GM23338 (cell line): ENCODE results near the gene CMPK1. TPM values are rescaled to one million over a fixed set of nuclear protein-coding genes. Genes with fewer than 3 reads are reported as not detected.

Experiments used
- ATAC-seq: fragments of 200-7000 bp; cut with Tn5 transposase; 3 replicates; pipeline ENCODE4 v1.9.1; 2020
- DNase-seq: peaks from one replicate; pipeline ENCODE4 v3.0.0-alpha.2; 2015; ENCODE audit warnings: low spot score
- H2AFZ ChIP-seq: fragments of 200-600 bp; sonication (generic); 2 replicates; pipeline ENCODE4 v1.8.0; 2016; ENCODE audit warnings: antibody characterized with exemption, mild to moderate bottlenecking, moderate library complexity
- H3F3A ChIP-seq: fragments of 200-600 bp; sonication (generic); replicated peaks from 2 replicates; pipeline ENCODE4 v1.8.0; 2017; ENCODE audit warnings: antibody characterized with exemption, mixed run types, low read depth
- H3K27ac ChIP-seq: fragments of 200-600 bp; sonication (generic); 2 replicates; pipeline ENCODE4 v1.6.1; 2016; ENCODE audit warnings: low read depth
- H3K27me3 ChIP-seq: fragments of 200-600 bp; sonication (generic); 2 replicates; pipeline ENCODE4 v1.8.0; 2016; ENCODE audit warnings: mild to moderate bottlenecking, mixed run types, moderate library complexity; ENCODE audit not compliant: insufficient read depth
- H3K36me3 ChIP-seq: fragments of 200-600 bp; sonication (generic); 2 replicates; pipeline ENCODE4 v1.8.0; 2016; ENCODE audit warnings: mild to moderate bottlenecking; ENCODE audit not compliant: insufficient read depth
- H3K4me1 ChIP-seq: fragments of 200-600 bp; sonication (generic); 2 replicates; pipeline ENCODE4 v1.8.0; 2016; ENCODE audit warnings: mild to moderate bottlenecking, moderate library complexity; ENCODE audit not compliant: insufficient read depth
- H3K4me2 ChIP-seq: fragments of 200-600 bp; sonication (generic); 2 replicates; pipeline ENCODE4 v1.7.1; 2017; ENCODE audit warnings: mixed run types
- H3K4me3 ChIP-seq: fragments of 200-600 bp; sonication (generic); 2 replicates; pipeline ENCODE4 v1.6.1; 2016; ENCODE audit warnings: mixed run types
- H3K79me2 ChIP-seq: fragments of 200-600 bp; sonication (generic); replicated peaks from 2 replicates; pipeline ENCODE4 v1.8.0; 2017; ENCODE audit warnings: mild to moderate bottlenecking; ENCODE audit not compliant: insufficient read depth
- H3K9me2 ChIP-seq: fragments of 200-600 bp; sonication (generic); 2 replicates; pipeline ENCODE4 v1.8.0; 2017; ENCODE audit not compliant: insufficient read depth
- H4K20me1 ChIP-seq: fragments of 200-600 bp; sonication (generic); replicated peaks from 2 replicates; pipeline ENCODE4 v1.8.0; 2017; ENCODE audit warnings: mild to moderate bottlenecking; ENCODE audit not compliant: insufficient read depth
- H3K27ac Mint-ChIP-seq: 2 replicates; pipeline ENCODE4 v1.8.0; 2020; ENCODE audit warnings: inconsistent platforms, mild to moderate bottlenecking, moderate library complexity, mixed read lengths
- H3K27me3 Mint-ChIP-seq: 3 replicates; pipeline ENCODE4 v1.8.0; 2022; ENCODE audit warnings: low read depth, mild to moderate bottlenecking, moderate library complexity, mixed read lengths, inconsistent platforms; ENCODE audit not compliant: insufficient read depth, poor library complexity
- H3K36me3 Mint-ChIP-seq: 3 replicates; pipeline ENCODE4 v1.8.0; 2021; ENCODE audit warnings: low read depth, mild to moderate bottlenecking, inconsistent platforms, moderate library complexity, mixed read lengths
- H3K4me1 Mint-ChIP-seq: 3 replicates; pipeline ENCODE4 v1.8.0; 2020; ENCODE audit warnings: mild to moderate bottlenecking, inconsistent platforms, mixed read lengths
- H3K4me3 Mint-ChIP-seq: 3 replicates; pipeline ENCODE4 v1.8.0; 2021; ENCODE audit warnings: moderate library complexity, mild to moderate bottlenecking, inconsistent platforms, mixed read lengths
- H3K9me3 Mint-ChIP-seq: 3 replicates; pipeline ENCODE4 v1.8.0; 2020; ENCODE audit warnings: moderate library complexity, mild to moderate bottlenecking, inconsistent platforms, mixed read lengths
- CREB1 ChIP-seq: fragments of 250-450 bp; sonication (Bioruptor Pico); IDR thresholded peaks from 2 replicates; pipeline ENCODE4 v1.5.0; 2020; ENCODE audit warnings: low read depth, mild to moderate bottlenecking, moderate library complexity
- ETS1 ChIP-seq: IDR thresholded peaks from 2 replicates; pipeline ENCODE4 v1.6.1; 2016; ENCODE audit warnings: antibody characterized with exemption
- EZH2 ChIP-seq: fragments of 200-600 bp; sonication (generic); IDR thresholded peaks from one replicate; pipeline ENCODE4 v1.8.0; 2017; ENCODE audit warnings: antibody characterized with exemption, mild to moderate bottlenecking, low read depth; ENCODE audit not compliant: unreplicated experiment
- EZH2phosphoT487 ChIP-seq: fragments of 200-600 bp; sonication (generic); IDR thresholded peaks from one replicate; pipeline ENCODE4 v1.8.1; 2018; ENCODE audit warnings: antibody characterized with exemption; ENCODE audit not compliant: unreplicated experiment
- JUNB ChIP-seq: IDR thresholded peaks from one replicate; pipeline ENCODE4 v1.6.1; 2016; ENCODE audit warnings: antibody characterized with exemption; ENCODE audit not compliant: unreplicated experiment
- NANOG ChIP-seq: IDR thresholded peaks from 2 replicates; pipeline ENCODE4 v1.6.1; 2016; ENCODE audit warnings: antibody characterized with exemption, borderline replicate concordance
- POLR2AphosphoS5 ChIP-seq: IDR thresholded peaks from 2 replicates; pipeline ENCODE4 v1.6.1; 2016; ENCODE audit warnings: antibody characterized with exemption, low read depth
- REST ChIP-seq: IDR thresholded peaks from one replicate; pipeline ENCODE4 v1.6.1; 2018; ENCODE audit warnings: antibody characterized with exemption; ENCODE audit not compliant: unreplicated experiment
- STAT1 ChIP-seq: IDR thresholded peaks from one replicate; pipeline ENCODE4 v1.6.1; 2016; ENCODE audit warnings: antibody characterized with exemption; ENCODE audit not compliant: unreplicated experiment
- ZNF114 ChIP-seq: fragments of 250-450 bp; sonication (Bioruptor Pico); IDR thresholded peaks from 2 replicates; pipeline ENCODE4 v1.5.0; 2020; ENCODE audit warnings: mild to moderate bottlenecking, moderate library complexity
- ZNF331 ChIP-seq: fragments of 250-450 bp; sonication (Bioruptor Pico); IDR thresholded peaks from 2 replicates; pipeline ENCODE4 v1.5.0; 2020; ENCODE audit warnings: low read depth, mild to moderate bottlenecking, moderate library complexity
- polyA plus RNA-seq: library from polyadenylated mRNA; unstranded; fragments of >200 nt; fragmentation: Nextera tagmentation; extraction: Ambion mirVana; gene quantifications from 2 replicates; pipeline ENCODE4 v1.2.1, GENCODE V29; 2016
- total RNA-seq: library from RNA; depleted of rRNA; stranded (reverse); fragments of >200 nt; shearing (Covaris generic); gene quantifications from 2 replicates; pipeline ENCODE4 v1.2.3, GENCODE V29; 2014
- TF ChIP-seq, protein P1 (sequence below), 2 experiments: fragments of 200-600 bp in 1 of 2; sonication (generic) in 1 of 2; conservative IDR thresholded peaks; 2 replicates each; pipeline versions ENCODE4 v1.5.1 to v1.6.1; 2016 to 2017; ENCODE audit warnings: antibody characterized with exemption in 2 of 2, low read depth in 2 of 2, mild to moderate bottlenecking in 2 of 2, moderate library complexity in 1 of 2

The CMPK1 gene
- total and polyA plus RNA-seq, 2 experiments from 2014 or later: 22.8 to 28.6 TPM

- TF ChIP-seq ETS1: no peak
- no peak for TF ChIP-seq REST
- no peak for TF ChIP-seq CREB1 (CRISPR knock-in tag)
- no peak for TF ChIP-seq ZNF331 (CRISPR knock-in tag)
- TF ChIP-seq POLR2AphosphoS5: no peak
- TF ChIP-seq ZNF114: no peak
- no peak for TF ChIP-seq JUNB
- no peak for TF ChIP-seq STAT1
Observed at GRCh38 chr1:47380699-47381098, 47.1 kb downstream of the CMPK1 start (continued).

DNA sequence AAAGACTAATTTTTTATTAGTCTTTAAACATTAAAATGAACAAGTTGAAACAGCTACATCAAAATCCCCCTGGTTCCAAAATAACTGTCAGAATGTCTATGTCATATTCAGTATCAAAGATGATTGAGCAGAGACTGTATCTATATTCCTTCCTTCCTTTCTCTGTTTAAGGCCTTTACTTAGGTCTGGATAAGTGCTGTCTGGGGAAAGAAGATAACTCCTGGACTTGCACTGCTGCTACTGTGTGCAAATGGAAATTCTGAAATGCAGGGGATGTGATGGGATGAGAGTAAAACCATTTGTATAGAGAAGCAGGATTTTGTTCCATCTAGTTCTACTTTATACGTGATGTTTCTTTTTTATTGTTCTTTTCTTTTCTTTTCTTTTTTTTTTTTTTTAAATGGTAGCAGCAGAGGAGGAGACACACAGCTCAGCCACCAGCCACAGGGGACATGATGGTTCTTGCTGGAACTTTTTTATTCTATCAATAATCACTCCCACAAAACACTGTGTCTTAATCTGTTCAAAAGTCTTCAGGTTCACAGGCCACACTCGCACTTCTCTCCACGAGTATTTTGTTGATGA, 48.9 kb downstream of the CMPK1 start:
- Histone ChIP-seq H3K4me1 (peaks cover 11% of the 10 kb centered on the region), H2AFZ (no peak overlapping the region), H3F3A (no peaks in the 10 kb centered on the region), H3K4me3 (no peak overlapping the region), H3K27ac (no peak overlapping the region), H3K4me2 (no peak overlapping the region), H3K36me3 (no peaks in the 10 kb centered on the region), H3K9me2 (no peaks in the 10 kb centered on the region), H4K20me1 (no peaks in the 10 kb centered on the region), H3K27me3 (0 out of 2 replicates have a peak, but pooled peaks cover 1% of the 10 kb centered on the region), H3K79me2 (no peaks in the 10 kb centered on the region)
- H3K4me1 Mint-ChIP-seq: peaks cover 12% of the 10 kb centered on the region
- no peaks in the 10 kb centered on the region for H3K36me3 Mint-ChIP-seq
- H3K27me3 Mint-ChIP-seq: peaks cover 5% of the 10 kb centered on the region
- ATAC-seq: no peak
- H3K4me3 Mint-ChIP-seq: no peak overlapping the region
- no peak for DNase-seq
- H3K27ac Mint-ChIP-seq: no peak overlapping the region
- no peaks in the 10 kb centered on the region for H3K9me3 Mint-ChIP-seq
- TF ChIP-seq ZNF114 (no peak), ETS1 (no peak), STAT1 (no peak), CREB1 (CRISPR knock-in tag) (no peak), JUNB (no peak), REST (no peak), ZNF331 (CRISPR knock-in tag) (no peak), EZH2 (no peak), POLR2AphosphoS5 (no peak), EZH2phosphoT487 (no peak), NANOG (no peak)
- TF ChIP-seq, protein P1, sequence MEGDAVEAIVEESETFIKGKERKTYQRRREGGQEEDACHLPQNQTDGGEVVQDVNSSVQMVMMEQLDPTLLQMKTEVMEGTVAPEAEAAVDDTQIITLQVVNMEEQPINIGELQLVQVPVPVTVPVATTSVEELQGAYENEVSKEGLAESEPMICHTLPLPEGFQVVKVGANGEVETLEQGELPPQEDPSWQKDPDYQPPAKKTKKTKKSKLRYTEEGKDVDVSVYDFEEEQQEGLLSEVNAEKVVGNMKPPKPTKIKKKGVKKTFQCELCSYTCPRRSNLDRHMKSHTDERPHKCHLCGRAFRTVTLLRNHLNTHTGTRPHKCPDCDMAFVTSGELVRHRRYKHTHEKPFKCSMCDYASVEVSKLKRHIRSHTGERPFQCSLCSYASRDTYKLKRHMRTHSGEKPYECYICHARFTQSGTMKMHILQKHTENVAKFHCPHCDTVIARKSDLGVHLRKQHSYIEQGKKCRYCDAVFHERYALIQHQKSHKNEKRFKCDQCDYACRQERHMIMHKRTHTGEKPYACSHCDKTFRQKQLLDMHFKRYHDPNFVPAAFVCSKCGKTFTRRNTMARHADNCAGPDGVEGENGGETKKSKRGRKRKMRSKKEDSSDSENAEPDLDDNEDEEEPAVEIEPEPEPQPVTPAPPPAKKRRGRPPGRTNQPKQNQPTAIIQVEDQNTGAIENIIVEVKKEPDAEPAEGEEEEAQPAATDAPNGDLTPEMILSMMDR (conservative IDR thresholded peaks at IDR 0.05; ENCODE audit: low read depth in 2 of 2): no peak
